GM12878 (cell line): Measurements from ENCODE around the gene DOCK2. TPM values are rescaled to one million over a fixed set of nuclear protein-coding genes. Genes with fewer than 3 reads are reported as not detected.
A peak's percentile ranks its signal among the peaks of the same experiment; 100 is the strongest.

Source experiments
- ATAC-seq: fragments of 200-7000 bp; cut with Tn5 transposase; 3 replicates; pipeline ENCODE4 v1.9.1; 2020; ENCODE audit warnings: mild to moderate bottlenecking, moderate library complexity
- BruUV-seq: library from RNA; stranded (reverse); fragments of 400-500 nt; replicated peaks from 2 replicates; lab custom pipeline; 2021; lab: Mats Ljungman, UMichigan
- CTCF ChIA-PET: fragments of 300-600 bp; sonication (Branson Sonifier 250); formaldehyde crosslinking; extraction: SDS; loops from one replicate; lab custom pipeline; 2021; ENCODE audit warnings: inconsistent platforms; lab: Yijun Ruan, JAX
- POLR2A ChIA-PET: fragments of 350-600 bp; formaldehyde crosslinking; extraction: SDS; loops from one replicate; lab custom pipeline; 2021; ENCODE audit warnings: inconsistent platforms; lab: Charles Lee
- RAD21 ChIA-PET: fragments of 300-600 bp; sonication (Branson Sonifier 250); formaldehyde crosslinking; loops from one replicate; lab custom pipeline; 2023; ENCODE audit warnings: antibody characterized with exemption; ENCODE audit not compliant: unreplicated experiment; lab: Charles Lee
- SMC1A ChIA-PET: fragments of 300-600 bp; sonication (Branson Sonifier 250); formaldehyde crosslinking; loops from one replicate; lab custom pipeline; 2023; ENCODE audit not compliant: unreplicated experiment, uncharacterized antibody; lab: Charles Lee
- DNase-seq: peaks from one replicate; pipeline ENCODE4 v3.0.0-alpha.2; 2011; ENCODE audit warnings: low read depth, low spot score
- FAIRE-seq: peaks from 3 replicates; lab custom pipeline; 2011; peaks lifted over from hg19 to GRCh38; lab: Jason Lieb, UNC
- H2AFZ ChIP-seq: 2 replicates; pipeline ENCODE4 v1.6.0; 2011; ENCODE audit warnings: low read depth, low read length, control low read depth; ENCODE audit not compliant: control insufficient read depth
- H3K27ac ChIP-seq: 2 replicates; pipeline ENCODE4 v1.5.1; 2011; ENCODE audit warnings: control low read depth; ENCODE audit not compliant: control insufficient read depth, insufficient read depth
- H3K27me3 ChIP-seq, 2 experiments: replicated peaks in 1 of 2; 2 replicates each; pipeline versions ENCODE4 v1.6.0 to v1.6.1; 2011; ENCODE audit warnings: low read length in 1 of 2; ENCODE audit not compliant: control insufficient read depth in 2 of 2, insufficient read depth in 2 of 2
- H3K36me3 ChIP-seq, 2 experiments: 2 replicates each; pipeline ENCODE4 v1.5.1; 2011; ENCODE audit warnings: low read length in 1 of 2; ENCODE audit not compliant: control insufficient read depth in 2 of 2, insufficient read depth in 2 of 2
- H3K4me1 ChIP-seq: 2 replicates; pipeline ENCODE4 v1.6.1; 2011; ENCODE audit warnings: mild to moderate bottlenecking, low read length, moderate library complexity, mixed read lengths; ENCODE audit not compliant: control insufficient read depth, insufficient read depth
- H3K4me2 ChIP-seq: 2 replicates; pipeline ENCODE4 v1.6.0; 2011; ENCODE audit warnings: control low read depth; ENCODE audit not compliant: control insufficient read depth, insufficient read depth
- H3K4me3 ChIP-seq: fragments of 200-600 bp; sonication (generic); 2 replicates; pipeline ENCODE4 v1.5.1; 2016
- H3K79me2 ChIP-seq: 2 replicates; pipeline ENCODE4 v1.6.0; 2011; ENCODE audit warnings: low read length; ENCODE audit not compliant: control insufficient read depth, insufficient read depth
- H3K9ac ChIP-seq: 2 replicates; pipeline ENCODE4 v1.8.0; 2011; ENCODE audit warnings: low read length, control low read depth, mixed read lengths; ENCODE audit not compliant: control insufficient read depth, insufficient read depth
- H3K9me3 ChIP-seq: replicated peaks from 3 replicates; pipeline ENCODE4 v1.5.1; 2011; ENCODE audit warnings: mild to moderate bottlenecking, low read length; ENCODE audit not compliant: control insufficient read depth, insufficient read depth
- H4K20me1 ChIP-seq: 2 replicates; pipeline ENCODE4 v1.6.0; 2011; ENCODE audit not compliant: control insufficient read depth, insufficient read depth
- ATF7 ChIP-seq: fragments of 450-650 bp; IDR thresholded peaks from 2 replicates; pipeline ENCODE4 v1.6.1; 2016; ENCODE audit warnings: low read depth, mild to moderate bottlenecking
- BHLHE40 ChIP-seq, 2 experiments: fragments of 450-650 bp in 1 of 2; IDR thresholded peaks; 2 replicates each; pipeline ENCODE4 v1.6.1; 2011 to 2017; ENCODE audit warnings: low read depth in 2 of 2, borderline replicate concordance in 1 of 2, improper control_type of control experiment in 1 of 2, low read length in 1 of 2, mild to moderate bottlenecking in 1 of 2
- BRCA1 ChIP-seq: IDR thresholded peaks from 2 replicates; pipeline ENCODE4 v1.6.1; 2011; ENCODE audit warnings: low read depth, low read length, improper control_type of control experiment
- CBX3 ChIP-seq: fragments of 200-600 bp; sonication (generic); IDR thresholded peaks from 2 replicates; pipeline ENCODE4 v1.6.1; 2016; ENCODE audit warnings: low read depth, borderline replicate concordance
- CBX5 ChIP-seq: sonication (generic); IDR thresholded peaks from 2 replicates; pipeline ENCODE4 v1.6.1; 2016; ENCODE audit warnings: low read depth, moderate library complexity, mild to moderate bottlenecking, inconsistent platforms
- GABPA ChIP-seq: IDR thresholded peaks from 2 replicates; pipeline ENCODE4 v1.6.1; 2014; ENCODE audit warnings: antibody characterized with exemption, low read depth, mild to moderate bottlenecking, inconsistent platforms
- HDAC6 ChIP-seq: fragments of 200-600 bp; sonication (generic); IDR thresholded peaks from one replicate; pipeline ENCODE4 v1.8.0; 2017; ENCODE audit warnings: antibody characterized with exemption; ENCODE audit not compliant: unreplicated experiment
- JUNB ChIP-seq: IDR thresholded peaks from 2 replicates; pipeline ENCODE4 v1.6.1; 2016; ENCODE audit warnings: antibody characterized with exemption, mild to moderate bottlenecking
- JUND ChIP-seq: IDR thresholded peaks from 2 replicates; pipeline ENCODE4 v1.6.1; 2012; ENCODE audit warnings: low read depth, mild to moderate bottlenecking, low read length, improper control_type of control experiment, moderate library complexity
- KAT2A ChIP-seq: conservative IDR thresholded peaks from 2 replicates; pipeline ENCODE4 v1.6.1; 2011; ENCODE audit warnings: low read depth, low read length; ENCODE audit not compliant: control insufficient read depth
- MEF2B ChIP-seq: fragments of 450-650 bp; IDR thresholded peaks from 2 replicates; pipeline ENCODE4 v1.6.1; 2018; ENCODE audit warnings: mild to moderate bottlenecking, moderate library complexity; ENCODE audit not compliant: partially characterized antibody, poor library complexity, severe bottlenecking
- MTA2 ChIP-seq: fragments of 450-650 bp; IDR thresholded peaks from 2 replicates; pipeline ENCODE4 v1.6.1; 2016; ENCODE audit warnings: low read depth, mild to moderate bottlenecking, moderate library complexity
- MXI1 ChIP-seq: fragments of 150-350 bp; IDR thresholded peaks from 2 replicates; pipeline ENCODE4 v1.6.1; 2011; ENCODE audit warnings: low read depth, mild to moderate bottlenecking, inconsistent platforms, low read length, improper control_type of control experiment
- NR2F1 ChIP-seq: fragments of 450-650 bp; conservative IDR thresholded peaks from 2 replicates; pipeline ENCODE4 v1.6.1; 2017; ENCODE audit warnings: mild to moderate bottlenecking
- POLR2AphosphoS2 ChIP-seq: IDR thresholded peaks from 2 replicates; pipeline ENCODE4 v1.6.1; 2011; ENCODE audit warnings: low read depth, mild to moderate bottlenecking, low read length, improper control_type of control experiment, moderate library complexity
- RB1 ChIP-seq: fragments of 450-650 bp; formaldehyde crosslinking; IDR thresholded peaks from 2 replicates; pipeline ENCODE4 v1.6.1; 2017; ENCODE audit warnings: mild to moderate bottlenecking, borderline replicate concordance
- SIN3A ChIP-seq: IDR thresholded peaks from 2 replicates; pipeline ENCODE4 v1.6.1; 2012; ENCODE audit warnings: low read depth, low read length, improper control_type of control experiment
- SP1 ChIP-seq: IDR thresholded peaks from one replicate; pipeline ENCODE4 v1.6.1; 2011; ENCODE audit warnings: low read depth, low read length
- YBX1 ChIP-seq: fragments of 450-650 bp; IDR thresholded peaks from 2 replicates; pipeline ENCODE4 v1.6.1; 2016; ENCODE audit warnings: antibody characterized with exemption
- ZNF217 ChIP-seq: fragments of 450-650 bp; IDR thresholded peaks from 2 replicates; pipeline ENCODE4 v1.6.1; 2017; ENCODE audit warnings: antibody characterized with exemption, mild to moderate bottlenecking
- ZNF24 ChIP-seq: fragments of 450-650 bp; IDR thresholded peaks from 2 replicates; pipeline ENCODE4 v1.6.1; 2017; ENCODE audit warnings: antibody characterized with exemption, mild to moderate bottlenecking
- WGBS: methylation state at CpG from one replicate; pipeline ENCODE4 v1.1.6; 2016; ENCODE audit warnings: low lambda C conversion rate; ENCODE audit not compliant: insufficient replicate concordance, insufficient coverage; ENCODE audit errors: missing lambda C conversion rate; 5-methylcytosine and 5-hydroxymethylcytosine counted together
- in situ Hi-C: fragments of 300-500 bp; cut with MboI; formaldehyde crosslinking; loops from 9 replicates; pipeline ENCODE4 v1.14.3; 2018; ENCODE audit warnings: mixed read lengths
- intact Hi-C: fragments of 100-400 bp; cut with micrococcal nuclease; formaldehyde crosslinking; loops from one replicate; pipeline ENCODE4 v1.14.2; 2022; ENCODE audit not compliant: unreplicated experiment
- polyA plus RNA-seq, 11 experiments: library from polyadenylated mRNA; depleted of rRNA in 4 of 11; unstranded in 6 of 11; stranded (reverse) in 5 of 11; fragments of >200 nt; fragmentation: Nextera tagmentation in 4 of 11; fragmentation: Illumina TruSeq in 1 of 11; extraction: Ambion mirVana in 4 of 11; extraction: Trizol in 1 of 11; gene quantifications; 1 replicate in 1 of 11; 2 replicates in 10 of 11; pipeline versions ENCODE4 v1.2.1 to v1.2.3, GENCODE V29; 2011 to 2016; ENCODE audit warnings: inconsistent platforms in 2 of 11, missing spikeins in 2 of 11, low read depth in 1 of 11
- total RNA-seq, 4 experiments: library from RNA; depleted of rRNA in 3 of 4; stranded (reverse); fragments of >200 nt in 3 of 4; fragmentation: Illumina TruSeq in 1 of 4; extraction: Trizol in 1 of 4; gene quantifications; 2 replicates each; pipeline versions ENCODE4 v1.2.1 to v1.2.3, GENCODE V29; 2013 to 2021
- TF ChIP-seq, protein P1 (sequence below): fragments of 450-650 bp; IDR thresholded peaks from 2 replicates; pipeline ENCODE4 v1.6.1; 2014; ENCODE audit warnings: mild to moderate bottlenecking
- TF ChIP-seq, protein P2 (sequence below): fragments of 450-650 bp; IDR thresholded peaks from 2 replicates; pipeline ENCODE4 v1.6.1; 2017; ENCODE audit warnings: mild to moderate bottlenecking

The DOCK2 gene
- total and polyA plus RNA-seq, 10 of the 15 experiments (the other 5 are each of a cell fraction or from before 2014, with no cell fraction given) = 34.2 to 192 (median 118) TPM

- TF ChIP-seq MEF2B (peak; percentile 87), RB1 (no peak), ATF7 (peak; percentile 30; the same call in 1 of the 2 replicates), JUNB (peak; percentile 26; the same call in 1 of the 2 replicates), MTA2 (peak; percentile 21; the same call in 1 of the 2 replicates), CBX3 (no peak)
Measured at GRCh38 chr5:170067152-170067551, 430.1 kb downstream of the DOCK2 start (continued).

DNA sequence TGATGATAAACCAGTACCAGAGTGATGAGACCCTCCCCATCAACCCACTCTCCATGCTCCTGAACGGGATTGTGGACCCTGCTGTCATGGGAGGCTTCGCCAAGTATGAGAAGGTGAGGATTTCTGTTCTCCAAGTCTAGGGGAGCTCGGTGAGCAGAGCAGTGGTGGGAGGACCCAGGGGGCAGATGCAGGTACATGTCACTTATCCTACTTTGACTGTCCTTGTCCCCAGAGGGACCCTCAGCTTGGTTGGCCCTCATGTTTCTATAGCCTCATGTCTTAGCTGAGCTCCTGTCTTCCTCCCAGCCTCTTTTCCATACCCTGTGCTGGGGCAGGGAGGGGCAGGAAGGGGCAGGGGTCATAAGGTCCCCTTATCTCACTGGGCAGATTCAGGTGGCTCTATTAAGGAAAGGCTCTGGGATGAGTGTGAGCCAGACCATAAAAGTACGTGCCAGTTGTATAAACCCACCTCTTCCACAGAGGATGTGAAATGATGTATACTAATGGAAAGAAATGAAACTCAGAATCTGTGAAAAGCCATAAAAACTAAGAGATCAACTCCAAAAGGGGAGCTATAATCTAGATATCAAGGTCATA, 430.6 kb downstream of the DOCK2 start:
- no TSS peak for BruUV-seq
- Histone ChIP-seq H3K27me3 (no peaks in the 10 kb centered on the region), H3K9me3 (no peaks in the 10 kb centered on the region), H4K20me1 (no peaks in the 10 kb centered on the region), H3K4me2 (no peak overlapping the region), H3K79me2 (no peaks in the 10 kb centered on the region), H3K36me3 (peaks cover 3 to 22% of the 10 kb centered on the region in 2 experiments), H3K27ac (no peak overlapping the region), H3K4me1 (no peaks in the 10 kb centered on the region; the same call in 1 of the 2 replicates), H3K4me3 (no peak overlapping the region), H2AFZ (no peak overlapping the region), H3K9ac (no peak overlapping the region)
- FAIRE-seq (no peak), DNase-seq (no peak), ATAC-seq (peak; percentile 13; the same call in 1 of the 3 replicates)
- ChIA-PET POLR2A (no interaction called here), CTCF (interaction anchor here (0.6 to 1.0 kb wide), 2 partner anchors 10 to 1767 kb away, joined by 3 read pairs; no protein-coding TSS in a partner anchor), SMC1A (interaction anchor here (1.4 kb wide), 1 partner anchor 15 kb away, joined by 3 read pairs; no protein-coding TSS in a partner anchor), RAD21 (no interaction called here)
- intact Hi-C loops = no loop called here
- WGBS = 28% methylated on average over 4 of the region's 4 CpGs
- in situ Hi-C loops = no loop called here
- no peak for TF ChIP-seq ZNF24
- no peak for TF ChIP-seq HDAC6
- no peak for TF ChIP-seq SIN3A
- TF ChIP-seq SP1 = no peak
- TF ChIP-seq KAT2A = no peak
- TF ChIP-seq BHLHE40 (IDR thresholded peaks at IDR 0.05; ENCODE audit: borderline replicate concordance in 1 of 2, low read depth in 2 of 2, low read length in 1 of 2) = no peak
- TF ChIP-seq ZNF217 = no peak
- TF ChIP-seq POLR2AphosphoS2 = no peak
- TF ChIP-seq NR2F1 = no peak
- TF ChIP-seq YBX1 = no peak
- TF ChIP-seq, protein P1, sequence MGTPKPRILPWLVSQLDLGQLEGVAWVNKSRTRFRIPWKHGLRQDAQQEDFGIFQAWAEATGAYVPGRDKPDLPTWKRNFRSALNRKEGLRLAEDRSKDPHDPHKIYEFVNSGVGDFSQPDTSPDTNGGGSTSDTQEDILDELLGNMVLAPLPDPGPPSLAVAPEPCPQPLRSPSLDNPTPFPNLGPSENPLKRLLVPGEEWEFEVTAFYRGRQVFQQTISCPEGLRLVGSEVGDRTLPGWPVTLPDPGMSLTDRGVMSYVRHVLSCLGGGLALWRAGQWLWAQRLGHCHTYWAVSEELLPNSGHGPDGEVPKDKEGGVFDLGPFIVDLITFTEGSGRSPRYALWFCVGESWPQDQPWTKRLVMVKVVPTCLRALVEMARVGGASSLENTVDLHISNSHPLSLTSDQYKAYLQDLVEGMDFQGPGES = no peak
- TF ChIP-seq GABPA = no peak
- TF ChIP-seq JUND = no peak
- no peak for TF ChIP-seq BRCA1
- TF ChIP-seq MXI1 = no peak
- TF ChIP-seq, protein P2, sequence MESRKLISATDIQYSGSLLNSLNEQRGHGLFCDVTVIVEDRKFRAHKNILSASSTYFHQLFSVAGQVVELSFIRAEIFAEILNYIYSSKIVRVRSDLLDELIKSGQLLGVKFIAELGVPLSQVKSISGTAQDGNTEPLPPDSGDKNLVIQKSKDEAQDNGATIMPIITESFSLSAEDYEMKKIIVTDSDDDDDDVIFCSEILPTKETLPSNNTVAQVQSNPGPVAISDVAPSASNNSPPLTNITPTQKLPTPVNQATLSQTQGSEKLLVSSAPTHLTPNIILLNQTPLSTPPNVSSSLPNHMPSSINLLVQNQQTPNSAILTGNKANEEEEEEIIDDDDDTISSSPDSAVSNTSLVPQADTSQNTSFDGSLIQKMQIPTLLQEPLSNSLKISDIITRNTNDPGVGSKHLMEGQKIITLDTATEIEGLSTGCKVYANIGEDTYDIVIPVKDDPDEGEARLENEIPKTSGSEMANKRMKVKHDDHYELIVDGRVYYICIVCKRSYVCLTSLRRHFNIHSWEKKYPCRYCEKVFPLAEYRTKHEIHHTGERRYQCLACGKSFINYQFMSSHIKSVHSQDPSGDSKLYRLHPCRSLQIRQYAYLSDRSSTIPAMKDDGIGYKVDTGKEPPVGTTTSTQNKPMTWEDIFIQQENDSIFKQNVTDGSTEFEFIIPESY = no peak
- no peak for TF ChIP-seq CBX5
